Mesenchymal stem cell (in vitro differentiated cells and primary cell): ENCODE data around the gene SERINC2.
"Not testable (repeated sequence)": the region's sequence is repeated elsewhere in the genome, so short reads cannot be mapped to it uniquely, and the experiment has no call there.

Experiments
- DNase-seq: peaks from one replicate; pipeline ENCODE4 v3.0.0-alpha.2; 2013
- H2AFZ ChIP-seq: one replicate; pipeline ENCODE4 v1.6.1; 2013; ENCODE audit warnings: low read depth, mild to moderate bottlenecking, control low read depth, inconsistent platforms, low read length, moderate library complexity
- H2AK5ac ChIP-seq: 2 replicates; pipeline ENCODE4 v1.6.1; 2013; ENCODE audit warnings: low read length, moderate library complexity, mild to moderate bottlenecking, inconsistent platforms; ENCODE audit not compliant: severe bottlenecking
- H2BK120ac ChIP-seq: one replicate; pipeline ENCODE4 v1.6.1; 2013; ENCODE audit warnings: low read depth, mild to moderate bottlenecking, inconsistent platforms, low read length, moderate library complexity
- H2BK12ac ChIP-seq, 2 experiments: one replicate each; pipeline ENCODE4 v1.6.1; 2013; ENCODE audit warnings: inconsistent platforms in 2 of 2, low read length in 2 of 2, mild to moderate bottlenecking in 2 of 2, moderate library complexity in 2 of 2, control low read depth in 1 of 2
- H2BK15ac ChIP-seq: one replicate; pipeline ENCODE4 v1.6.1; 2013; ENCODE audit warnings: mild to moderate bottlenecking, low read depth, inconsistent platforms; ENCODE audit not compliant: poor library complexity, severe bottlenecking
- H2BK5ac ChIP-seq: 2 replicates; pipeline ENCODE4 v1.6.1; 2013; ENCODE audit warnings: low read depth, mild to moderate bottlenecking, low read length, control low read depth, inconsistent platforms; ENCODE audit not compliant: poor library complexity, severe bottlenecking
- H3K14ac ChIP-seq, 2 experiments: one replicate each; pipeline ENCODE4 v1.6.1; 2013; ENCODE audit warnings: inconsistent platforms in 2 of 2, low read length in 2 of 2, control low read depth in 1 of 2, mild to moderate bottlenecking in 1 of 2, moderate library complexity in 1 of 2
- H3K18ac ChIP-seq, 2 experiments: one replicate each; pipeline ENCODE4 v1.6.1; 2013; ENCODE audit warnings: inconsistent platforms in 2 of 2, low read length in 2 of 2, control low read depth in 1 of 2, low read depth in 1 of 2, mild to moderate bottlenecking in 1 of 2
- H3K23ac ChIP-seq, 2 experiments: one replicate each; pipeline ENCODE4 v1.6.1; 2013; ENCODE audit warnings: inconsistent platforms in 2 of 2, low read length in 2 of 2, mild to moderate bottlenecking in 2 of 2, moderate library complexity in 2 of 2, control low read depth in 1 of 2
- H3K27ac ChIP-seq: 2 replicates; pipeline ENCODE4 v1.5.1; 2013; ENCODE audit warnings: mild to moderate bottlenecking, moderate library complexity, low read length, control low read depth, inconsistent platforms; ENCODE audit not compliant: poor library complexity, severe bottlenecking
- H3K27me3 ChIP-seq, 2 experiments: 2 replicates each; pipeline versions ENCODE4 v1.6.1 to v1.7.0; 2013; ENCODE audit warnings: low read length in 2 of 2, mild to moderate bottlenecking in 2 of 2, moderate library complexity in 2 of 2, control low read depth in 1 of 2, inconsistent platforms in 1 of 2; ENCODE audit not compliant: control insufficient read depth in 1 of 2, insufficient read depth in 1 of 2
- H3K36me3 ChIP-seq, 2 experiments: 2 replicates each; pipeline versions ENCODE4 v1.6.1 to v1.7.0; 2013; ENCODE audit warnings: low read length in 2 of 2, control low read depth in 1 of 2, inconsistent platforms in 1 of 2, low read depth in 1 of 2, mild to moderate bottlenecking in 1 of 2; ENCODE audit not compliant: insufficient read depth in 2 of 2, control insufficient read depth in 1 of 2
- H3K4ac ChIP-seq, 2 experiments: one replicate each; pipeline ENCODE4 v1.6.1; 2013; ENCODE audit warnings: inconsistent platforms in 2 of 2, low read length in 2 of 2, mild to moderate bottlenecking in 2 of 2, moderate library complexity in 2 of 2, control low read depth in 1 of 2, low read depth in 1 of 2
- H3K4me1 ChIP-seq: 2 replicates; pipeline ENCODE4 v1.6.1; 2013; ENCODE audit warnings: low read depth, low read length, control low read depth; ENCODE audit not compliant: control insufficient read depth, insufficient read depth
- H3K4me2 ChIP-seq: 2 replicates; pipeline ENCODE4 v1.6.1; 2013; ENCODE audit warnings: low read length, mild to moderate bottlenecking, inconsistent platforms; ENCODE audit not compliant: poor library complexity, severe bottlenecking
- H3K4me3 ChIP-seq, 2 experiments: 2 replicates each; pipeline versions ENCODE4 v1.5.1 to v1.7.0; 2013; ENCODE audit warnings: low read length in 2 of 2, mild to moderate bottlenecking in 2 of 2, control low read depth in 1 of 2, low read depth in 1 of 2; ENCODE audit not compliant: insufficient read depth in 1 of 2
- H3K79me1 ChIP-seq: replicated peaks from 2 replicates; pipeline ENCODE4 v1.6.1; 2013; ENCODE audit warnings: mild to moderate bottlenecking, control low read depth, low read length, inconsistent platforms; ENCODE audit not compliant: poor library complexity, severe bottlenecking
- H3K9ac ChIP-seq: 2 replicates; pipeline ENCODE4 v1.7.0; 2013; ENCODE audit warnings: mild to moderate bottlenecking, low read length, moderate library complexity
- H3K9me3 ChIP-seq: 2 replicates; pipeline ENCODE4 v1.7.0; 2013; ENCODE audit warnings: mild to moderate bottlenecking, low read length; ENCODE audit not compliant: control insufficient read depth
- H4K8ac ChIP-seq: one replicate; pipeline ENCODE4 v1.6.1; 2013; ENCODE audit warnings: inconsistent platforms, mild to moderate bottlenecking, low read length, moderate library complexity
- H4K91ac ChIP-seq: one replicate; pipeline ENCODE4 v1.6.1; 2013; ENCODE audit warnings: mild to moderate bottlenecking, low read length, inconsistent platforms
- WGBS: methylation state at CpG from one replicate; pipeline ENCODE4 v1.1.7; 2013; ENCODE audit warnings: mixed read lengths; 5-methylcytosine and 5-hydroxymethylcytosine counted together

The SERINC2 gene

DNA sequence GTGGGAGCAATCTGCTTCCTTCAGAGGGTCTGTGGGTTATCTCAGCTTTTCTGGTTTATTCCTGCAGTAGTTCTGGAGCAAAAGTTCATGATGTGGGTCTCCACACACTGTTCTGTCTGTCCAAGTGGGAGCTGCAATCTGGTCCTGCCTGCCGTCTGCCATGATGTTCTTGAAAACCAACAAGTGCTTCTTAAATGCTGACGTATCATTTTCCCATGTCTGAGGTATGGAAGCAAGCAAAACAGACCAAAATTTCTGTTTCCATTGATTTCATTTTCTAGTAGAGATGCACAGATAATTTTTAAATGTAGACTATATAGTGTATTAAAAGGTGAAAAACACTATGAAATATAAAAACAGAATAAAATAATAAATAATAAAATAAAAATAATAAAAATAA, 65.2 kb downstream of the SERINC2 start:
- Histone ChIP-seq H3K9me3 (peaks cover 3% of the 10 kb centered on the region), H2AFZ (no peak overlapping the region), H2BK5ac (no peak overlapping the region), H3K4ac (no peak overlapping the region), H3K18ac (no peak overlapping the region), H3K27me3 (peaks cover 9 to 26% of the 10 kb centered on the region in 2 experiments), H2BK15ac (no peak overlapping the region), H2BK12ac (no peak overlapping the region), H3K79me1 (no peaks in the 10 kb centered on the region), H3K23ac (no peak overlapping the region), H3K9ac (no peak overlapping the region), H4K8ac (no peak overlapping the region), H2AK5ac (no peak overlapping the region), H3K14ac (no peak overlapping the region), H4K91ac (no peak overlapping the region), H3K4me2 (no peak overlapping the region), H3K36me3 (no peaks in the 10 kb centered on the region), H3K27ac (no peak overlapping the region), H2BK120ac (no peak overlapping the region), H3K4me1 (peaks cover 3% of the 10 kb centered on the region), H3K4me3 (no peak overlapping the region)
- WGBS = 94% methylated on average over 1 of the region's 2 CpGs
- no peak for DNase-seq

DNA sequence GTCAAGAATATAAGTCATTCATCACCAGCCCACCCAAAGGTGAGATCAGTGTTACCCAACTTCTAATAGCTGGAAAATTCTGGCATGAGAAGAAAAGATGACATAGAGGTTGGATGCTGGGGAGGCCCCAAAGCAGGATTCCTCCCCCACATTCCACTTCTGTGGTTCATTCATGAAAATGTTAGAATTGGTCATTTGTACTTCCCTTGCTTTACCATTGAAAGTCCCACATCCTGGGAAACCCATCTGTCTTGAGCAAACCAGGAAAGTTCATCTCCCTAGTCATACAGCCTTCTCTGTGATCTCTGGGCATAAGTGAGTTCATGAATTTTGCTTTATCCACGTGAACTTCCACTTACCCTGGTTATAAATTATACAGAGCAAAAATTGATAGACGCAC, 66.8 kb downstream of the SERINC2 start:
- no peak overlapping the region for H3K18ac ChIP-seq
- no peak overlapping the region for H2AK5ac ChIP-seq
- H3K4me3 ChIP-seq = no peak overlapping the region
- no CpG with 5 or more reads among the region's 2 CpGs for WGBS
- no peaks in the 10 kb centered on the region for H3K79me1 ChIP-seq
- no peak overlapping the region for H3K23ac ChIP-seq
- no peak overlapping the region for H2BK12ac ChIP-seq
- no peak overlapping the region for H3K14ac ChIP-seq
- H3K27me3 ChIP-seq = peaks cover 9 to 26% of the 10 kb centered on the region in 2 experiments
- H3K36me3 ChIP-seq = no peaks in the 10 kb centered on the region
- DNase-seq = no peak
- H3K9me3 ChIP-seq = peaks cover 3% of the 10 kb centered on the region
- H2AFZ ChIP-seq = no peak overlapping the region
- H2BK5ac ChIP-seq = no peak overlapping the region
- H3K27ac ChIP-seq = no peak overlapping the region
- H3K9ac ChIP-seq = no peak overlapping the region
- peaks cover 7% of the 10 kb centered on the region for H3K4me1 ChIP-seq
- no peak overlapping the region for H4K8ac ChIP-seq
- H3K4ac ChIP-seq = no peak overlapping the region
- H2BK120ac ChIP-seq = no peak overlapping the region
- H2BK15ac ChIP-seq = no peak overlapping the region
- no peak overlapping the region for H3K4me2 ChIP-seq
- H4K91ac ChIP-seq = no peak overlapping the region

DNA sequence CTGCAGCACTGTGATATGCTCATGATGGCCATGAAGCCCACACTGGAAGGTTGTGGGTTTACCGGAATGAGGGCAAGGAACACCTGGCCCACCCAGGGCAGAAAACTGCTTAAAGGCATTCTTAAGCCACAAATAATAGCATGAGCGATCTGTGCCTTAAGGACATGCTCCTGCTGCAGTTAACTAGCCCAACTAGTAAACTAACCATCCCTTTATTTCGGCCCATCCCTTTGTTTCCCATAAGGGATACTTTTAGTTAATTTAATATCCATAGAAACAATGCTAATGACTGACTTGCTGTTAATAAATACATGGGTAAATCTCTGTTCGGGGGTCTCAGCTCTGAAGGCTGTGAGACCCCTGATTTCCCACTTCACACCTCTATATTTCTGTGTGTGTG, 67.4 kb downstream of the SERINC2 start:
- H3K4ac ChIP-seq, H4K8ac ChIP-seq, DNase-seq, H3K4me3 ChIP-seq, H3K18ac ChIP-seq, H3K36me3 ChIP-seq, H2BK12ac ChIP-seq, H3K4me2 ChIP-seq, H2AK5ac ChIP-seq, H3K9me3 ChIP-seq, H3K79me1 ChIP-seq, H3K4me1 ChIP-seq, H2BK15ac ChIP-seq, H4K91ac ChIP-seq, H3K23ac ChIP-seq, H3K27ac ChIP-seq, H3K14ac ChIP-seq, H3K9ac ChIP-seq, H2BK5ac ChIP-seq, H2AFZ ChIP-seq, H2BK120ac ChIP-seq: not testable (repeated sequence)
- H3K27me3 ChIP-seq = peaks cover 9 to 31% of the 10 kb centered on the region in 2 experiments
- 83% methylated on average over 2 of the region's 4 CpGs for WGBS

DNA sequence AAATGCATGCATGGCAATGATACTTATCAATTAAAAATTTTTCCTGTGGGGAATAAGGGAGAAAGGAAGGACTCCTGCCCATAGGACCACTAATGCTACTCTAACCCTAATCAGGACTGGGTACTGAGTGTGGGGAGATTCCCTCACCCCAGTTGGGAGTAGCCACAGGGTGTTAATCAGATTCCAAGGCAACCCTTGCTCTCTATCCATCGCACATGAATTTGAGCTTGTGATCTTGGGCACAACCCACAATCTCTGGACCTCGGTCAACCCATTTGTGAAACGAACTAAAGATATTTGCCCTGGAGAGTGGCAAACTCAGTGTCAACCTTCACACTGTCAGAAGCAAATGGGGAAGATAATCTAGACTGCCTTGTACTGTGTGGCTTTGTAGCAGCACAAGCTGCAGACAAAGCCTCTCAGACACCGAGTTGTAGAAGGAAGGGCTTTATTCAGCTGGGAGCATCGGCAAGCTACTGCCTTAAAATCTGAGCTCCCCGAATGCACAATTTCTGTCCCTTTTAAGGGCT, 69.5 kb downstream of the SERINC2 start:
- peak overlapping the region; percentile 84 for H3K9ac ChIP-seq
- H3K4me3 ChIP-seq = peak overlapping the region in 1 of 2 experiments; percentile 3
- H2BK12ac ChIP-seq = no peak overlapping the region
- no peak overlapping the region for H2AFZ ChIP-seq
- H3K27ac ChIP-seq = no peak overlapping the region
- no peaks in the 10 kb centered on the region for H3K9me3 ChIP-seq
- H4K8ac ChIP-seq = no peak overlapping the region
- H2AK5ac ChIP-seq = no peak overlapping the region
- no peaks in the 10 kb centered on the region for H3K36me3 ChIP-seq
- no peak overlapping the region for H3K18ac ChIP-seq
- no peak overlapping the region for H3K23ac ChIP-seq
- no peak overlapping the region for H3K14ac ChIP-seq
- H4K91ac ChIP-seq = no peak overlapping the region
- H3K4me1 ChIP-seq = peaks cover 7% of the 10 kb centered on the region
- H3K79me1 ChIP-seq = no peaks in the 10 kb centered on the region
- H2BK15ac ChIP-seq = no peak overlapping the region
- no peak overlapping the region for H2BK120ac ChIP-seq
- no peak overlapping the region for H3K4me2 ChIP-seq
- no peak overlapping the region for H3K4ac ChIP-seq
- DNase-seq = no peak
- H2BK5ac ChIP-seq = no peak overlapping the region
- H3K27me3 ChIP-seq = peaks cover 3 to 30% of the 10 kb centered on the region in 2 experiments
- WGBS = 95% methylated on average over 4 of the region's 6 CpGs
